Left lung (tissue), 14 donors: ENCODE results near the gene DACH1. TPM values are rescaled to one million over a fixed set of nuclear protein-coding genes. Genes with fewer than 3 reads are reported as not detected.

Experiments used
- ATAC-seq: fragments of 200-7000 bp; cut with Tn5 transposase; one replicate; pipeline ENCODE4 v1.9.1; 2020; ENCODE audit warnings: moderate library complexity
- DNase-seq, 4 donors: peaks; one replicate each; pipeline ENCODE4 v3.0.0-alpha.2; 2013 to 2020
- H3K27ac ChIP-seq, 2 donors: fragments of 200-600 bp; sonication (generic) in 1 of 2; one replicate each; pipeline versions ENCODE4 v1.5.0 to v1.8.0; 2020 to 2021
- H3K27me3 ChIP-seq, 2 donors: fragments of 200-600 bp; sonication (generic) in 1 of 2; one replicate each; pipeline versions ENCODE4 v1.5.0 to v1.8.0; 2020 to 2021
- H3K36me3 ChIP-seq, 2 donors: fragments of 200-600 bp; sonication (generic) in 1 of 2; one replicate each; pipeline versions ENCODE4 v1.5.0 to v1.8.0; 2020 to 2021
- H3K4me1 ChIP-seq, 2 donors: fragments of 200-600 bp; one replicate each; pipeline ENCODE4 v1.8.0; 2021
- H3K4me3 ChIP-seq, 2 donors: fragments of 200-600 bp; sonication (generic) in 1 of 2; one replicate each; pipeline versions ENCODE4 v1.5.0 to v1.8.0; 2020 to 2021; ENCODE audit warnings: mild to moderate bottlenecking in 1 of 2
- H3K9me3 ChIP-seq, 2 donors: fragments of 200-600 bp; sonication (generic) in 1 of 2; one replicate each; pipeline versions ENCODE4 v1.5.0 to v1.8.0; 2020 to 2021
- intact Hi-C, 2 donors: fragments of 100-400 bp; cut with DNase I; formaldehyde crosslinking; loops; one replicate each; pipeline versions ENCODE4 v1.11.2 to v1.14.2; 2022
- long read RNA-seq, 12 donors: library from polyadenylated mRNA in 2 of 12; unstranded in 2 of 12; transcript quantifications; one replicate each; pipeline ENCODE4 v2.0.0 and lab custom pipeline, GENCODE V29; 2019 to 2026
- polyA plus RNA-seq, 6 donors: library from polyadenylated mRNA; unstranded; fragments of 120-200 nt; gene quantifications; one replicate each; pipeline ENCODE4 v1.2.1, GENCODE V29; 2013; ENCODE audit not compliant: insufficient read length in 6 of 6
- total RNA-seq, 2 donors: library from RNA; stranded (reverse); fragmentation: NEBNext Ultra II Directional; extraction: Animal tissue kit (Norgen Biotek cat#: 25700); gene quantifications; one replicate each; pipeline ENCODE4 v1.2.1, GENCODE V29; 2021
- TF ChIP-seq, protein P1 (sequence below), 2 donors: fragments of 200-600 bp; sonication (generic) in 1 of 2; IDR thresholded peaks; one replicate each; pipeline versions ENCODE4 v1.5.0 to v1.8.0; 2021; ENCODE audit warnings: antibody characterized with exemption in 2 of 2
- donor health status: DM: no; HTN: yes; CAD: no.
- donor health status: DM: no; HTN: no; CAD: no.

The DACH1 gene
- total RNA-seq (1 to 10 TPM; 4.6 to 8.1 TPM), polyA plus RNA-seq (10 to 100 TPM; 36.2 to 47.5 (median 44.8) TPM)
- long read RNA-seq, donor 1, full-length matches to known transcripts, result 7 of 26 reads
- long read RNA-seq, donor 1, partial matches to known transcripts, result 19 of 26 reads
- long read RNA-seq, donor 1, other reads (novel, unspliced or antisense), result 0 of 26 reads
- long read RNA-seq, donor 2, full-length matches to known transcripts, result 4 of 41 reads
- long read RNA-seq, donor 2, partial matches to known transcripts, result 37 of 41 reads
- long read RNA-seq, donor 2, other reads (novel, unspliced or antisense), result 0 of 41 reads
- long read RNA-seq, donor 3, full-length matches to known transcripts, result 8 of 14 reads
- long read RNA-seq, donor 3, partial matches to known transcripts, result 6 of 14 reads
- long read RNA-seq, donor 3, other reads (novel, unspliced or antisense), result 0 of 14 reads
- long read RNA-seq, donor 4, partial matches to known transcripts, result 0 of 2 reads
- long read RNA-seq, donor 4, other reads (novel, unspliced or antisense), result 1 of 2 reads
- long read RNA-seq, donor 5, full-length matches to known transcripts, result 3 of 3 reads
- long read RNA-seq, donor 5, partial matches to known transcripts, result 0 of 3 reads
- long read RNA-seq, donor 5, other reads (novel, unspliced or antisense), result 0 of 3 reads
- long read RNA-seq, donor 6, full-length matches to known transcripts, result 10 of 10 reads
- long read RNA-seq, donor 6, partial matches to known transcripts, result 0 of 10 reads
- long read RNA-seq, donor 6, other reads (novel, unspliced or antisense), result 0 of 10 reads
- long read RNA-seq, donor 7, partial matches to known transcripts, result 0 of 1 reads
- long read RNA-seq, donor 7, other reads (novel, unspliced or antisense), result 0 of 1 reads
- long read RNA-seq, donor 8, full-length matches to known transcripts, result 7 of 17 reads
- long read RNA-seq, donor 8, partial matches to known transcripts, result 10 of 17 reads
- long read RNA-seq, donor 8, other reads (novel, unspliced or antisense), result 0 of 17 reads
- long read RNA-seq, donor 9, result 0 reads
- long read RNA-seq, donor 10, result 0 reads
- long read RNA-seq, donor 11, full-length matches to known transcripts, result 3 of 3 reads
- long read RNA-seq, donor 11, partial matches to known transcripts, result 0 of 3 reads
- long read RNA-seq, donor 11, other reads (novel, unspliced or antisense), result 0 of 3 reads
- long read RNA-seq, donor 12, full-length matches to known transcripts, result 3 of 3 reads
- long read RNA-seq, donor 12, partial matches to known transcripts, result 0 of 3 reads
- long read RNA-seq, donor 12, other reads (novel, unspliced or antisense), result 0 of 3 reads

DNA sequence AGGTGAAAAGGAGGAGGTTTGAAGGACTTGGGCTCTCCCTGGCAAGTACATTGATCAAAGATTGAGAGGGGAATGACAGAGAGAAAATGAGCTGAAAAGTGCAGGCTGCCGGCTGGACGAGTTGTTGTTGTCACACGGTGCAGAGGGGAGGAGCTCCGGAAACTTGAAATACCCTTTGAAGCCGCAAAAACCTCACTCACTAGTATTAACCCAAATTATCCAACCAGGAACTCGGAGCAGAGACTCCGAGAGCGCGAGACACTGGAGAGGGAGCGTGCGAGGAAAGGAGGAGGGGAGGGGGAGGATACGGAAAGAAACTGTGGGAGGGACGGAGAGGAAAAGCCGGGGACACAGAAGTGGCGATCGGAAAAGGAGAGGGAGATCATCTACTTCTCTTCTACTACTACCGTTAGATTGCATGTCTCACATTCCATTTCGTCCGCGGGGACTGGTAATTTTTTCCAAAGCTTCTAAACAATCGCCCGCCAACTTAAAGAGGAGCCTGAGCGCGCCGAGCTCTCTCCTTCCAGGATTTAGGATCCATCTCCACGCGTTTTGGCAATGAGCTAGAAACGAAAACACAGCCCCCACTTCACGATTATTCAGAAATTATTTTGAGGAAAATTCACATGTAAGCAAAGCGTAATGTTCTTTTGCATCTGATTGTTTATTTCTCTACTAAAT is at the start of gene DACH1:
TSS of gene DACH1 (minus strand) at position 74 of the 684 bp plus-strand sequence.
- H3K4me1 ChIP-seq, result peaks cover 0 to 27% of the 10 kb centered on the region in 2 donors
- H3K27me3 ChIP-seq, result peaks cover 9 to 41% of the 10 kb centered on the region in 2 donors
- DNase-seq (peak; percentile 63 to 94 (median 78)), ATAC-seq (peak; percentile 84)
- H3K36me3 ChIP-seq, result no peaks in the 10 kb centered on the region
- TF ChIP-seq, protein P1, sequence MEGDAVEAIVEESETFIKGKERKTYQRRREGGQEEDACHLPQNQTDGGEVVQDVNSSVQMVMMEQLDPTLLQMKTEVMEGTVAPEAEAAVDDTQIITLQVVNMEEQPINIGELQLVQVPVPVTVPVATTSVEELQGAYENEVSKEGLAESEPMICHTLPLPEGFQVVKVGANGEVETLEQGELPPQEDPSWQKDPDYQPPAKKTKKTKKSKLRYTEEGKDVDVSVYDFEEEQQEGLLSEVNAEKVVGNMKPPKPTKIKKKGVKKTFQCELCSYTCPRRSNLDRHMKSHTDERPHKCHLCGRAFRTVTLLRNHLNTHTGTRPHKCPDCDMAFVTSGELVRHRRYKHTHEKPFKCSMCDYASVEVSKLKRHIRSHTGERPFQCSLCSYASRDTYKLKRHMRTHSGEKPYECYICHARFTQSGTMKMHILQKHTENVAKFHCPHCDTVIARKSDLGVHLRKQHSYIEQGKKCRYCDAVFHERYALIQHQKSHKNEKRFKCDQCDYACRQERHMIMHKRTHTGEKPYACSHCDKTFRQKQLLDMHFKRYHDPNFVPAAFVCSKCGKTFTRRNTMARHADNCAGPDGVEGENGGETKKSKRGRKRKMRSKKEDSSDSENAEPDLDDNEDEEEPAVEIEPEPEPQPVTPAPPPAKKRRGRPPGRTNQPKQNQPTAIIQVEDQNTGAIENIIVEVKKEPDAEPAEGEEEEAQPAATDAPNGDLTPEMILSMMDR (IDR thresholded peaks at IDR 0.05), result no peak
- H3K9me3 ChIP-seq, result no peaks in the 10 kb centered on the region
- peak within 1 kb of the TSS; percentile 77 to 86 for H3K27ac ChIP-seq
- intact Hi-C loops, result no loop called here
- H3K4me3 ChIP-seq, result peak within 1 kb of the TSS; percentile 56 to 91

DNA sequence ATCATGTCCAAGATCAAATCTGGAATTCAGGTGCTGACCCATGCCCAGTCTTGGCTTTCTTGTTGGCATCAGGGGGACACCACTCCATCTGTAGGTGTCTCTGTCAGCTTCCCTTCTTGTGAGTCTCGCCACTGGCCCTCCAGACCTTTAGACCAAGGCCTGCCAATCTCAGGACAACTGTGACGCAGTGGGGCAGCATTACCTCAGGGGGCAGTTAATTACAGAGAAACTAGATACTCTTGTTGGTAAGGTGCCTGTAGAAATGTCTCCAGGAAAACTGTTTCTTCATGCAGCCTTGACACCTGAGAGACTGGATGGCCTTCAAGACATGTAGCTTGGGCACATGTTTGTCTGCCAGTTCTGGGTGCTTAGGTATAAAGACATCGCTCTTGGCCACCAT is 46.7 kb upstream of the DACH1 start:
- Histone ChIP-seq H3K4me1 (no peaks in the 10 kb centered on the region), H3K4me3 (no peak overlapping the region), H3K36me3 (no peaks in the 10 kb centered on the region), H3K9me3 (no peaks in the 10 kb centered on the region), H3K27me3 (no peaks in the 10 kb centered on the region), H3K27ac (no peak overlapping the region)
- intact Hi-C loops, result no loop called here
- TF ChIP-seq, protein P1 (IDR thresholded peaks at IDR 0.05), result no peak
- DNase-seq (no peak), ATAC-seq (no peak)

DNA sequence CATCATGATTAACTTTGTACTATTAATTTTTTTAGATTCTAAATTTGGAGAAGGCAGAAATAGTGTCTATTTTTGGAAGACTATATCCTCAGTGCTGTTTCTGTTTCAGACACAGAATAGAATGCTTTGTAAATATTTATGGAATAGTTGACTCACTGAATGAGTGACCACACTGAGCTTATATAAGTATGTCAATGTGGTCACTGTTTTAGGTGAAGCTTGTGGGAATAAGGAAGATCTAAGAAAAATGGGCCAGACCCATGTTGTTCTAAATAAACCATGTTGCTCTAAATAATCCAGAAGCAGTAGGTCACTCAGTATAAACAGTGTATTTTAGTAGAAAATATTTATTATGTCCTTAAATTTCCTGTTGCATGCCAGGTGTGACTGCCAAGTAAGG is 45.5 kb upstream of the DACH1 start:
- ATAC-seq, result no peak

DNA sequence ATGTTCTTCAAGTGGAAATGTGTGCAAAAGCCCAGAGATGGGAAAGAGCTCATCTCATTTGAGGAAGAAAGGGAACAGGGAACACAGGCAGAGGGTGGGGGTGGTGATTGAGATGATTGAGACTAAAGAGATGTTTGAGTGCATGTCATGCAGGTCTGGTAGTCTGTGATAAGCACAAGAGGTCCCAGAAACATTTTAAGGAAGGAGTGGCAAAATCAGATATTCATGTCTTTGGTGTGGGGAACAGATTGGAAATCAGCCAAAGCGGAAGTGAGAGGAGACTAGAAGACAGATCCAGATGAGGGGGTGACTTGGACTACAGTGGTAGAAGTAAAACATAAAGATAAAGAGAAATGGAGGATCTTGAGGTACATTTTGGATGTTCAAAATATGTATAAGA is 39.4 kb upstream of the DACH1 start:
- Histone ChIP-seq H3K27me3 (no peaks in the 10 kb centered on the region), H3K36me3 (no peaks in the 10 kb centered on the region), H3K27ac (no peak overlapping the region), H3K4me3 (no peak overlapping the region), H3K9me3 (no peaks in the 10 kb centered on the region), H3K4me1 (no peaks in the 10 kb centered on the region)
- DNase-seq, result no peak
- ATAC-seq, result no peak
- intact Hi-C loops, result no loop called here
- TF ChIP-seq, protein P1 (IDR thresholded peaks at IDR 0.05), result no peak

More for the DNA sequence above, 45.5 kb upstream of the DACH1 start:
- Histone ChIP-seq H3K27ac (no peak overlapping the region), H3K36me3 (no peaks in the 10 kb centered on the region), H3K4me3 (no peak overlapping the region), H3K9me3 (no peaks in the 10 kb centered on the region), H3K4me1 (no peaks in the 10 kb centered on the region), H3K27me3 (no peaks in the 10 kb centered on the region)
- intact Hi-C loops, result no loop called here
- TF ChIP-seq, protein P1 (IDR thresholded peaks at IDR 0.05), result no peak
- no peak for DNase-seq
